Calu3 (cell line): ENCODE data around the gene SDK2. TPM values are rescaled to one million over a fixed set of nuclear protein-coding genes. Genes with fewer than 3 reads are reported as not detected.

Experiments used
- BruUV-seq: library from RNA; stranded (reverse); fragments of 400-500 nt; replicated peaks from 2 replicates; lab custom pipeline; 2021; lab: Mats Ljungman, UMichigan
- CTCF ChIA-PET: fragments of 300-600 bp; sonication (Branson Sonifier 250); formaldehyde crosslinking; loops from one replicate; lab custom pipeline; 2022; ENCODE audit warnings: antibody characterized with exemption; lab: Charles Lee
- DNase-seq: peaks from one replicate; pipeline ENCODE4 v3.0.0; 2022
- H3K27ac Mint-ChIP-seq: one replicate; pipeline ENCODE4 v1.8.0; 2022; ENCODE audit warnings: mixed read lengths; ENCODE audit not compliant: unreplicated experiment
- H3K27me3 Mint-ChIP-seq: one replicate; pipeline ENCODE4 v1.8.0; 2022; ENCODE audit warnings: mixed read lengths; ENCODE audit not compliant: unreplicated experiment
- H3K36me3 Mint-ChIP-seq: one replicate; pipeline ENCODE4 v1.8.0; 2022; ENCODE audit warnings: mild to moderate bottlenecking, moderate library complexity, mixed read lengths; ENCODE audit not compliant: insufficient read depth, unreplicated experiment
- H3K4me1 Mint-ChIP-seq: one replicate; pipeline ENCODE4 v1.8.0; 2022; ENCODE audit warnings: mild to moderate bottlenecking, low read depth, mixed read lengths; ENCODE audit not compliant: unreplicated experiment
- H3K4me3 Mint-ChIP-seq: one replicate; pipeline ENCODE4 v1.8.0; 2022; ENCODE audit warnings: mild to moderate bottlenecking, low read depth, moderate library complexity, mixed read lengths; ENCODE audit not compliant: unreplicated experiment
- H3K9me3 Mint-ChIP-seq: one replicate; pipeline ENCODE4 v1.8.0; 2022; ENCODE audit warnings: low read depth, mixed read lengths; ENCODE audit not compliant: unreplicated experiment
- intact Hi-C: fragments of 100-400 bp; cut with micrococcal nuclease; formaldehyde crosslinking; loops from one replicate; pipeline ENCODE4 v1.10.0; 2022; ENCODE audit not compliant: unreplicated experiment
- total RNA-seq: library from RNA; stranded (reverse); gene quantifications from 2 replicates; pipeline ENCODE4 v1.2.3, GENCODE V29; 2022
- TF ChIP-seq, protein P1 (sequence below): fragments of 200-600 bp; IDR thresholded peaks from one replicate; pipeline ENCODE4 v1.8.0; 2022; ENCODE audit warnings: antibody characterized with exemption; ENCODE audit not compliant: unreplicated experiment

Gene SDK2
- total RNA-seq, 1 experiment from 2014 or later: not detected

DNA sequence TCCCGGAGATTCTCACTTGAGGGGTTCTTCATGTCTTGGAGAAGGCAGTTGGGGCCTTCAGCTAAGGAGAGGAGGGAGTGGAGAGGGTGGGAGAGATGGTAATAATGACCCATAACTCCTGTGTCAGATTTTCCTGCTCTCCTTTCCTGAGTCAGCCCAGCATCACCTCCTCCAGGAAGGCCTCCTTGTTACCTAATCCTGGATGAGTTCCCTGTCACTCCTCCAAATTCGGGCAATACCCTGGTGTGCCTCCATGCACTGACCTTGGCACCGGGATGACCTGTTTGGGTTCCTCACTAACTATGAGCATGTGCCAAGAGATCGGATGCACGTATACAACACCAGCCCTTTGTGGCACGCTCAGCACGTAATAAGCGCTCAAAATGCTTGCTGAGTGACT, 38.8 kb downstream of the SDK2 start:
- Mint-ChIP-seq H3K4me1 (no peaks in the 10 kb centered on the region), H3K27ac (no peak overlapping the region), H3K9me3 (no peaks in the 10 kb centered on the region), H3K27me3 (peaks cover 89% of the 10 kb centered on the region), H3K4me3 (no peak overlapping the region), H3K36me3 (no peaks in the 10 kb centered on the region)
- intact Hi-C loops: no loop called here
- TF ChIP-seq, protein P1, sequence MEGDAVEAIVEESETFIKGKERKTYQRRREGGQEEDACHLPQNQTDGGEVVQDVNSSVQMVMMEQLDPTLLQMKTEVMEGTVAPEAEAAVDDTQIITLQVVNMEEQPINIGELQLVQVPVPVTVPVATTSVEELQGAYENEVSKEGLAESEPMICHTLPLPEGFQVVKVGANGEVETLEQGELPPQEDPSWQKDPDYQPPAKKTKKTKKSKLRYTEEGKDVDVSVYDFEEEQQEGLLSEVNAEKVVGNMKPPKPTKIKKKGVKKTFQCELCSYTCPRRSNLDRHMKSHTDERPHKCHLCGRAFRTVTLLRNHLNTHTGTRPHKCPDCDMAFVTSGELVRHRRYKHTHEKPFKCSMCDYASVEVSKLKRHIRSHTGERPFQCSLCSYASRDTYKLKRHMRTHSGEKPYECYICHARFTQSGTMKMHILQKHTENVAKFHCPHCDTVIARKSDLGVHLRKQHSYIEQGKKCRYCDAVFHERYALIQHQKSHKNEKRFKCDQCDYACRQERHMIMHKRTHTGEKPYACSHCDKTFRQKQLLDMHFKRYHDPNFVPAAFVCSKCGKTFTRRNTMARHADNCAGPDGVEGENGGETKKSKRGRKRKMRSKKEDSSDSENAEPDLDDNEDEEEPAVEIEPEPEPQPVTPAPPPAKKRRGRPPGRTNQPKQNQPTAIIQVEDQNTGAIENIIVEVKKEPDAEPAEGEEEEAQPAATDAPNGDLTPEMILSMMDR: no peak
- no TSS peak for BruUV-seq
- CTCF ChIA-PET: no interaction called here
- DNase-seq: no peak

DNA sequence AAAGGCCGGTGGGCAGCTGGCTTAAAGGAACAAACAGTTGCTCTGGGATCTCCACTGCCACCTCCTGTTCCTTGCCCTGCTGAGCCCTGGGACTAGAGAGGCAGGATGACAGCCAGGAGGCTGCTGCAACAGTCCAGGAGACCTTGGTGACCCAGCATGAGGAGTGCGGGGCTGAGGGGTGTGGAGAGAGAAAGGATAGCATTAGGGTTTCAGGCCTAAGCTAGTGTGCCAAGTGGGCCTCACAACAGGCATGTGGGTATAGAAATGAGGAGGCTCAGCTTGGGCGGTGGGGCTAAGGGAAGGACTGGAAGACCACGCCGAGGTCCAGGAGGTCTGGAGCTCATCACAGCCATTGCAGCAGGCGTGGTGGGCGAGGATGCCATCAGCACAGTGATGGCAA, 39.8 kb downstream of the SDK2 start:
- H3K9me3 Mint-ChIP-seq: no peaks in the 10 kb centered on the region
- CTCF ChIA-PET: no interaction called here
- no peak overlapping the region for H3K4me3 Mint-ChIP-seq
- H3K27me3 Mint-ChIP-seq: peaks cover 89% of the 10 kb centered on the region
- no peak for DNase-seq
- TF ChIP-seq, protein P1: no peak
- no TSS peak for BruUV-seq
- H3K36me3 Mint-ChIP-seq: no peaks in the 10 kb centered on the region
- intact Hi-C loops: loop anchor here (5.0 kb wide), 1 partner anchor 618 kb away; no protein-coding TSS in a partner anchor
- H3K4me1 Mint-ChIP-seq: no peaks in the 10 kb centered on the region
- H3K27ac Mint-ChIP-seq: no peak overlapping the region

DNA sequence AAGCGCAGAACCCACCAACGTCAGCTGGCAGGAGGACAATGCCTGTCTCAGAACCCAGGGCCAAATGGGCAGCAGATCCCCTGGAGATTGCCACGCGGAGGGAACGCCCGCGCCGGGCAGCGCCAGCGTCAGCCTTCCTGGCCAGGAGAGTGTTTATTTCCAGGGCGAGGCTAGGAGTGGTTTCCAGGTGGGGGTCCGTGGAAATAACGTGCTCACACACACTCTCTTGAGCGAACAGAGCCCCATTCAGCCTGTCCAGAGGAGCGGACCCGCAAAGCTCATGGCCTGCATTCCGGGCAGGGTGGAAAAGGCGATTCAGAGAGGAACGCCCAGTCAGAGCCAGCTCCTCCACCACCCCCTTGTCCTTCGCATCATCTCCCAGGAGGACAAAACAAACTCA, 40.3 kb downstream of the SDK2 start:
- CTCF ChIA-PET: no interaction called here
- H3K27ac Mint-ChIP-seq: no peak overlapping the region
- H3K4me1 Mint-ChIP-seq: no peaks in the 10 kb centered on the region
- no TSS peak for BruUV-seq
- intact Hi-C loops: loop anchor here (5.0 kb wide), 1 partner anchor 618 kb away; no protein-coding TSS in a partner anchor
- H3K36me3 Mint-ChIP-seq: no peaks in the 10 kb centered on the region
- no peak for DNase-seq
- TF ChIP-seq, protein P1: no peak
- H3K27me3 Mint-ChIP-seq: peaks cover 89% of the 10 kb centered on the region
- H3K4me3 Mint-ChIP-seq: no peak overlapping the region
- H3K9me3 Mint-ChIP-seq: no peaks in the 10 kb centered on the region

DNA sequence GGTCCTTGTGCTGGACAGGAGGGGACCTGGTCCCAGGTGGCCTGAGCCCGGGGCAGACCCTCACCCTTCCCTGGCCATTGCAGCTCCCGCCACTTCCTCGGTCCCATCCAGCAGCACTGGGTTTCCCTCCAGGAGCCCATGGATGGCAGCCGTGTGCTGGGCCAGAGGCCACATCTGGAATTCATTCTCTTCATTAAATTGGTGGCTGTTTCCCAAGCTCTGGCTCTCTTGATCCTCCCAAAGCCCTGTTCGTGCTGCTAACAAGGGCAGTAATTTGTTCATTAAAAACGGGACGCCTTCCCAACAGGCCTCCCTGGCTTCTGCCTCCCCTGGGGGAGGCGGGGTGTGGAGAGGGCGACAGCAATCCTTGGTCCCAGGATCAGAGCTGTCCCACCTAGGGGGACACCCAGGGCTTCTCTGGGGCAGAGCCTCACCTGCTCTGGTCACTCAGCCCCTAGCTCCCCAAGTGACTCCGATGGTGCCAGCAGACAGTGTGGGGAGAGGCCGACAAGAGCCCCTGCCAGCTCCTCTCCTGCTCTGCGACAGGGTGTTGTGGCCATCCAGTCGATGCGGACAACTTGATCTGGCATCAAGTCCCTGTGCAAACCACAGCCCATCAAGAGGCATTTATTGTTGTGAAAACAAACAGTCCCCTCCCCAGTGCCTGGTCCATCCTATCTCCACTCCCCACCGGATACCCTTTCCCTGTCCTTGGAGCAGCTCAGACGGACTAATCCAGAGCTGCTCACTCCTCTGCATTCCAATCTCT, 44.0 kb downstream of the SDK2 start:
- CTCF ChIA-PET: no interaction called here
- Mint-ChIP-seq H3K27me3 (peaks cover 89% of the 10 kb centered on the region), H3K9me3 (no peaks in the 10 kb centered on the region), H3K4me1 (no peaks in the 10 kb centered on the region), H3K27ac (no peak overlapping the region), H3K4me3 (no peak overlapping the region), H3K36me3 (no peaks in the 10 kb centered on the region)
- BruUV-seq: no TSS peak
- DNase-seq: no peak
- intact Hi-C loops: loop anchor here (5.0 kb wide), 1 partner anchor 622 kb away; no protein-coding TSS in a partner anchor
- TF ChIP-seq, protein P1: no peak
